Stimulated activated CD4-positive, alpha-beta T cell treated with anti-CD3 and anti-CD28 coated beads, Interleukin-1b, Interleukin-23, amount 100 ng/mL, for 24 hours (primary cell): ENCODE measurements around the gene PIK3C2A.

Experiments used
- DNase-seq, 4 experiments: peaks; one replicate each; pipeline ENCODE4 v3.0.0-alpha.2; 2020; ENCODE audit warnings: low read depth in 4 of 4, low spot score in 1 of 4

Gene PIK3C2A

DNA sequence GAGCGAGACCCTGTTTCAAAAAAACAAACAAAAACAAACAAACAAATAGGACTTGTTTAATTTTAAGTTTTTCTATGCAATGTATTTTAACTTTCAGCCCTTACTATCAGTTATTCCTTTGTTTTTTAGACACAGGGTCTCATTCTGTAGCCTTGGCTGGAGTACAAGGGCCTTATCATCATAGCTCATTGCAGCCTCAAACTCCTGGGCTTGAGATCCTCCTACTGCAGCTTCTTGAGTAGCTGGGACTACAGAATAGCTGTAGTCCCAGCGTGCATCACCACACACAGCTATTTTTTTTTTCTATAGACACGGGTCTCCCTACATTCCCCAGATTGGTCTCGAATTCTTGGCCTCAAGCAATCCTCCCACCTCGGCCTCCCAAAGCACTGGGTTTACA is 44.5 kb downstream of the PIK3C2A start:
- no peak for DNase-seq

DNA sequence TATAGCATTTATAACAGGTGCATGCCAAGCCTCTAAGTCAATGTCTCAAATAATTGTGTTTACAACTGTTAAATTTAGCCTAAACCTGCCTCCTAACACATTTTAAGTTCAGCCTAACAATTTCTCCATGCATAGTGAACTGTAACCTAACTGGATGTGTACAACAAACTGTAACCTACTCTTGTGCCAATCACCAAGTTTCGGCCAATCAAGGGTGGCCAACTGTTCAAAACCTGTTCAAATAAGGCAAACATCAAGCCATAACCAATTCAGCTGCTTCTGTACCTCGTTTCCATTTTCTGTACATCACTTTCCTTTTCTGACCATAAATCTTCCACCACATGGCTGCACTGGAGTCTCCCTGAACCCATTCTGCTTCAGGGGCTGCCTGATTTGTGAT is 45.4 kb downstream of the PIK3C2A start:
- no peak for DNase-seq

DNA sequence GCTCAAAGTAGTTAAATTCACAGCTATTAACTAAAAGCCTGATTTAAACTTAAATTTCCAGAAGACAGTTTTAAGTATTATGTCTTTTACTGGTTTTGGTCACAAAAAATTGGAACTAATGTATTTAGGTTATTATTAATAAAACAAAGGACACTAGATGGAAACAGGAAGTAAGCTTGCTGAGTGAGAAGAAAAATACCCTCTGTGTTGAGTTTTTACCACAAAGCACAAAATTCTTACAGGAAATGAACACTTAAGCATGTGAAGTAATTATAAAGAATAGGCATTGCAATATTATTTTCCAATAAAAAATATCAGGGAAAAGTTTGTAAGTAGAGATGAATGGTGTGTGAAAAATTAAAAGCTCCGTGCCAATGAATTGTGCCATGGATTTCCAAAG is 46.3 kb downstream of the PIK3C2A start:
- no peak for DNase-seq

DNA sequence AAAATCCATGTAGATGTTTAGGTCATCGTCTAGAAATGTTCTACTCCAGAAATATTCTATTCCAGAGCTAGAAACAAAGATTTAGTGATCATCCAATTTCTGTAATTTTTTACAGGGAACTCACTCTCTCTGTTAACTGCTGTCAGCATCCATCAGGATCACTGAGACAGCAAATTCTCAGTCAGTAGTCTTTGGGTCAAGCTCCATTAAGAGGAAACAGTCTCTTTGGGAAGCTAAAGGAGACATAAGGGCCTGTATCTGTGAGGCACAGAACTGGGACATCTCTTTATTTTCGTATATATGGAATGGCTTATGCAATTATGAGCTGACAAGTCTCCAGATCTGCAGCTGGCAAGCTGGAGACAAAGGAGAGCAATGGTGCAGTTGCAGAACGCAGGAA is 48.3 kb downstream of the PIK3C2A start:
- DNase-seq, result no peak
